ENCODE results near the gene KRTAP10-3. TPM values are rescaled to one million over a fixed set of nuclear protein-coding genes. Genes with fewer than 3 reads are reported as not detected.

Gene KRTAP10-3
- total RNA-seq, 3 donors from 2014 or later (not counting 1 experiment from before 2014, with no cell fraction given): not detected

DNA sequence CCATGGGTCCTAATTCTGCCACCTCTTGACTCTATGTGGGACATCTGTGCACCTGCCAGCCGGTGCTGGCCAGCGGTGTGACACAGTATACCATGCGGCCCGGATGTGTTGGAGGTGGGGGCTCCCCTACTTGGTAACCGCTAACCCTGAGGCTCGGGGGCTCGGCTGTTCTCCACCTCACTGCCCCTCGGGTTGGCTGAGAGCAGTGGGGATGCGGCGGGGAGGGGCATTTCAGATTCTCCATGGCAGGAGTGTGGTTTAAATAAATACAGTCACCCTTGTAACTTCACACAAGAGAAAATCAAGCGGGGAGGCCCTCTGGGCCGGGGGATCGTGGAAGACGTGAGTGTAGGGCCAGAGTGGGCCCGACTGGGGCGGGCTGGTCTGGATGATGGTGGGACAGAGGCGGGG, 29.6 kb downstream of the KRTAP10-3 start:
- Mint-ChIP-seq H3K27ac (no peak overlapping the region), H3K36me3 (no peaks in the 10 kb centered on the region), H3K9me3 (no peaks in the 10 kb centered on the region), H3K27me3 (ENCODE audit: low read depth in 2 of 2) (no peaks in the 10 kb centered on the region), H3K4me3 (no peak overlapping the region), H3K4me1 (peaks cover 0 to 5% of the 10 kb centered on the region in 2 donors)
- Histone ChIP-seq H3K27ac (ENCODE audit: low read length) (no peak overlapping the region), H3K27me3 (ENCODE audit: control insufficient read depth, insufficient read depth, low read length) (no peaks in the 10 kb centered on the region), H3K4me1 (ENCODE audit: control insufficient read depth, insufficient read depth, low read length) (no peaks in the 10 kb centered on the region), H3K9me3 (ENCODE audit: control insufficient read depth, insufficient read depth, low read length) (no peaks in the 10 kb centered on the region), H3K36me3 (ENCODE audit: control insufficient read depth, insufficient read depth, low read length) (no peaks in the 10 kb centered on the region), H3K4me3 (ENCODE audit: low read length) (no peak overlapping the region)
- no peak for TF ChIP-seq CTCF (IDR thresholded peaks at IDR 0.05)
- intact Hi-C loops (cut with micrococcal nuclease): no loop called here
- 93% methylated on average over 17 of the region's 17 CpGs for WGBS (ENCODE audit: insufficient coverage)
- ATAC-seq (no peak), DNase-seq (no peak)

GRCh38 chr21:44528634-44528995, 30.0 kb downstream of the KRTAP10-3 start:
- Mint-ChIP-seq H3K4me3 (no peak overlapping the region), H3K9me3 (no peaks in the 10 kb centered on the region), H3K27me3 (ENCODE audit: low read depth in 2 of 2) (no peaks in the 10 kb centered on the region), H3K4me1 (peaks cover 0 to 5% of the 10 kb centered on the region in 2 donors), H3K27ac (no peak overlapping the region), H3K36me3 (no peaks in the 10 kb centered on the region)
- H3K27me3 ChIP-seq (ENCODE audit: control insufficient read depth, insufficient read depth, low read length): no peaks in the 10 kb centered on the region
- H3K4me3 ChIP-seq (ENCODE audit: low read length): no peak overlapping the region
- ATAC-seq (no peak), DNase-seq (no peak)
- no peaks in the 10 kb centered on the region for H3K36me3 ChIP-seq (ENCODE audit: control insufficient read depth, insufficient read depth, low read length)
- H3K27ac ChIP-seq (ENCODE audit: low read length): no peak overlapping the region
- no peaks in the 10 kb centered on the region for H3K9me3 ChIP-seq (ENCODE audit: control insufficient read depth, insufficient read depth, low read length)
- TF ChIP-seq CTCF (IDR thresholded peaks at IDR 0.05): no peak
- H3K4me1 ChIP-seq (ENCODE audit: control insufficient read depth, insufficient read depth, low read length): no peaks in the 10 kb centered on the region
- intact Hi-C loops (cut with micrococcal nuclease): no loop called here
- 88% methylated on average over 10 of the region's 10 CpGs for WGBS (ENCODE audit: insufficient coverage)

GRCh38 chr21:44527983-44528633, 30.5 kb downstream of the KRTAP10-3 start:
- H3K27me3 Mint-ChIP-seq (ENCODE audit: low read depth in 2 of 2): no peaks in the 10 kb centered on the region

More at GRCh38 chr21:44527983-44528633, 30.5 kb downstream of the KRTAP10-3 start:
- no peaks in the 10 kb centered on the region for H3K9me3 ChIP-seq (ENCODE audit: control insufficient read depth, insufficient read depth, low read length)
- intact Hi-C loops (cut with micrococcal nuclease): no loop called here
- DNase-seq (no peak), ATAC-seq (no peak)
- no peak overlapping the region for H3K4me3 Mint-ChIP-seq
- no peaks in the 10 kb centered on the region for H3K36me3 Mint-ChIP-seq
- no peaks in the 10 kb centered on the region for H3K4me1 ChIP-seq (ENCODE audit: control insufficient read depth, insufficient read depth, low read length)
- no peaks in the 10 kb centered on the region for H3K36me3 ChIP-seq (ENCODE audit: control insufficient read depth, insufficient read depth, low read length)
- H3K4me1 Mint-ChIP-seq: peaks cover 0 to 5% of the 10 kb centered on the region in 2 donors
- no peak overlapping the region for H3K4me3 ChIP-seq (ENCODE audit: low read length)
- H3K27ac Mint-ChIP-seq: no peak overlapping the region
- WGBS (ENCODE audit: insufficient coverage): 86% methylated on average over 18 of the region's 18 CpGs
- TF ChIP-seq CTCF (IDR thresholded peaks at IDR 0.05): no peak
- no peaks in the 10 kb centered on the region for H3K27me3 ChIP-seq (ENCODE audit: control insufficient read depth, insufficient read depth, low read length)
- no peak overlapping the region for H3K27ac ChIP-seq (ENCODE audit: low read length)
- H3K9me3 Mint-ChIP-seq: no peaks in the 10 kb centered on the region

Data from natural killer cell (primary cell).